Measurements from ENCODE around the gene SLC39A3.
A peak's percentile ranks its signal among the peaks of the same experiment; 100 is the strongest.

The SLC39A3 gene

GRCh38 chr19:2739602-2740313 is at the start of gene SLC39A3:
Gene SLC39A3, minus strand, starts transcription at chr19:2740017. Its CDS starts 2,760 bp downstream, at chr19:2737257.
- DNase-seq (ENCODE audit: low read depth), result peak; percentile 97

- DNase-seq (ENCODE audit: low read depth), result no peak
Observed at GRCh38 chr19:2788237-2788636, 48.4 kb upstream of the SLC39A3 start.

GRCh38 chr19:2787115-2787514 is 47.3 kb upstream of the SLC39A3 start:
- no peak for DNase-seq (ENCODE audit: low read depth)

- peak; percentile 98 for DNase-seq (ENCODE audit: low read depth)
Observed at GRCh38 chr19:2785244-2785997, 45.6 kb upstream of the SLC39A3 start, which contains the start of gene THOP1. Gene THOP1, plus strand, starts transcription at chr19:2785503. Its CDS starts 160 bp downstream, at chr19:2785663.

- no peak for DNase-seq (ENCODE audit: low read depth)
Observed at GRCh38 chr19:2783781-2784145, 43.9 kb upstream of the SLC39A3 start.

GRCh38 chr19:2782936-2783780 is 43.3 kb upstream of the SLC39A3 start, which contains the start of gene SGTA:
Gene SGTA, minus strand, starts transcription at chr19:2783273. Its CDS starts 14,205 bp downstream, at chr19:2769068.
- DNase-seq (ENCODE audit: low read depth), result peak; percentile 94

- no peak for DNase-seq (ENCODE audit: low read depth)
Observed at GRCh38 chr19:2782329-2782935, 42.6 kb upstream of the SLC39A3 start.

GRCh38 chr19:2780284-2780683 is 40.5 kb upstream of the SLC39A3 start:
- DNase-seq (ENCODE audit: low read depth), result no peak

- no peak for DNase-seq (ENCODE audit: low read depth)
Observed at GRCh38 chr19:2779121-2779740, 39.4 kb upstream of the SLC39A3 start.

- no peak for DNase-seq (ENCODE audit: low read depth)
Observed at GRCh38 chr19:2777952-2778683, 38.3 kb upstream of the SLC39A3 start.

GRCh38 chr19:2775556-2776430 is 36.0 kb upstream of the SLC39A3 start:
- DNase-seq (ENCODE audit: low read depth), result peak; percentile 54

- DNase-seq (ENCODE audit: low read depth), result no peak
Observed at GRCh38 chr19:2774953-2775555, 35.2 kb upstream of the SLC39A3 start.

- no peak for DNase-seq (ENCODE audit: low read depth)
Observed at GRCh38 chr19:2774083-2774679, 34.4 kb upstream of the SLC39A3 start.

GRCh38 chr19:2771786-2772674 is 32.2 kb upstream of the SLC39A3 start:
- no peak for DNase-seq (ENCODE audit: low read depth)

- no peak for DNase-seq (ENCODE audit: low read depth)
Observed at GRCh38 chr19:2770055-2771013, 30.5 kb upstream of the SLC39A3 start.

- DNase-seq (ENCODE audit: low read depth), result no peak
Observed at GRCh38 chr19:2769218-2769617, 29.4 kb upstream of the SLC39A3 start.
